ENCODE measurements around the gene DGKG.

Gene DGKG

GRCh38 chr3:186236357-186237020, 125.5 kb downstream of the DGKG start:
- DNase-seq (ENCODE audit: low read depth in 1 of 2, low spot score in 1 of 2) = no peak
- TF ChIP-seq JUND (IDR thresholded peaks at IDR 0.05; ENCODE audit: low read depth) = no peak
- in situ Hi-C loops (cut with HindIII; ENCODE audit: low pct_unique_long_range_greater_than_20kb, low sequenced_read_pairs) = no loop called here

GRCh38 chr3:186235554-186235953, 126.5 kb downstream of the DGKG start:
- in situ Hi-C loops (cut with HindIII; ENCODE audit: low pct_unique_long_range_greater_than_20kb, low sequenced_read_pairs) = no loop called here
- no peak for DNase-seq (ENCODE audit: low read depth in 1 of 2, low spot score in 1 of 2)
- TF ChIP-seq JUND (IDR thresholded peaks at IDR 0.05; ENCODE audit: low read depth) = no peak

GRCh38 chr3:186234152-186234551, 127.9 kb downstream of the DGKG start:
- in situ Hi-C loops (cut with HindIII; ENCODE audit: low pct_unique_long_range_greater_than_20kb, low sequenced_read_pairs) = no loop called here
- no peak for TF ChIP-seq JUND (IDR thresholded peaks at IDR 0.05; ENCODE audit: low read depth)
- DNase-seq (ENCODE audit: low read depth in 1 of 2, low spot score in 1 of 2) = no peak

- no peak for TF ChIP-seq JUND (IDR thresholded peaks at IDR 0.05; ENCODE audit: low read depth)
- in situ Hi-C loops (cut with HindIII; ENCODE audit: low pct_unique_long_range_greater_than_20kb, low sequenced_read_pairs) = no loop called here
These were observed 135.6 kb downstream of the DGKG start for GRCh38 chr3:186226482-186226881.

GRCh38 chr3:186225603-186226002, 136.4 kb downstream of the DGKG start:
- in situ Hi-C loops (cut with HindIII; ENCODE audit: low pct_unique_long_range_greater_than_20kb, low sequenced_read_pairs) = no loop called here
- no peak for TF ChIP-seq JUND (IDR thresholded peaks at IDR 0.05; ENCODE audit: low read depth)
- DNase-seq (ENCODE audit: low read depth in 1 of 2, low spot score in 1 of 2) = no peak

More at GRCh38 chr3:186226482-186226881, 135.6 kb downstream of the DGKG start:
- no peak for DNase-seq (ENCODE audit: low read depth in 1 of 2, low spot score in 1 of 2)

- no peak for DNase-seq (ENCODE audit: low read depth in 1 of 2, low spot score in 1 of 2)
- TF ChIP-seq JUND (IDR thresholded peaks at IDR 0.05; ENCODE audit: low read depth) = no peak
- in situ Hi-C loops (cut with HindIII; ENCODE audit: low pct_unique_long_range_greater_than_20kb, low sequenced_read_pairs) = no loop called here
These were observed 137.9 kb downstream of the DGKG start for GRCh38 chr3:186224041-186224610.

- in situ Hi-C loops (cut with HindIII; ENCODE audit: low pct_unique_long_range_greater_than_20kb, low sequenced_read_pairs) = no loop called here
- no peak for DNase-seq (ENCODE audit: low read depth in 1 of 2, low spot score in 1 of 2)
- no peak for TF ChIP-seq JUND (IDR thresholded peaks at IDR 0.05; ENCODE audit: low read depth)
These were observed 138.6 kb downstream of the DGKG start for GRCh38 chr3:186223476-186223875.

- TF ChIP-seq JUND (IDR thresholded peaks at IDR 0.05; ENCODE audit: low read depth) = no peak
- DNase-seq (ENCODE audit: low read depth in 1 of 2, low spot score in 1 of 2) = no peak
- in situ Hi-C loops (cut with HindIII; ENCODE audit: low pct_unique_long_range_greater_than_20kb, low sequenced_read_pairs) = no loop called here
These were observed 140.2 kb downstream of the DGKG start for GRCh38 chr3:186221760-186222378.

- TF ChIP-seq JUND (IDR thresholded peaks at IDR 0.05; ENCODE audit: low read depth) = no peak
- DNase-seq (ENCODE audit: low read depth in 1 of 2, low spot score in 1 of 2) = peak in 1 of 2 experiments; percentile 56
- in situ Hi-C loops (cut with HindIII; ENCODE audit: low pct_unique_long_range_greater_than_20kb, low sequenced_read_pairs) = no loop called here
These were observed 141.0 kb downstream of the DGKG start for GRCh38 chr3:186220911-186221645.

GRCh38 chr3:186220365-186220764, 141.7 kb downstream of the DGKG start:
- no peak for TF ChIP-seq JUND (IDR thresholded peaks at IDR 0.05; ENCODE audit: low read depth)
- in situ Hi-C loops (cut with HindIII; ENCODE audit: low pct_unique_long_range_greater_than_20kb, low sequenced_read_pairs) = no loop called here
- DNase-seq (ENCODE audit: low read depth in 1 of 2, low spot score in 1 of 2) = peak in 1 of 2 experiments; percentile 54

- no peak for DNase-seq (ENCODE audit: low read depth in 1 of 2, low spot score in 1 of 2)
- TF ChIP-seq JUND (IDR thresholded peaks at IDR 0.05; ENCODE audit: low read depth) = no peak
- in situ Hi-C loops (cut with HindIII; ENCODE audit: low pct_unique_long_range_greater_than_20kb, low sequenced_read_pairs) = no loop called here
These were observed 142.8 kb downstream of the DGKG start for GRCh38 chr3:186219211-186219638.

GRCh38 chr3:186218421-186218820, 143.6 kb downstream of the DGKG start:
- in situ Hi-C loops (cut with HindIII; ENCODE audit: low pct_unique_long_range_greater_than_20kb, low sequenced_read_pairs) = no loop called here
- no peak for DNase-seq (ENCODE audit: low read depth in 1 of 2, low spot score in 1 of 2)
- TF ChIP-seq JUND (IDR thresholded peaks at IDR 0.05; ENCODE audit: low read depth) = no peak

- no peak for DNase-seq (ENCODE audit: low read depth in 1 of 2, low spot score in 1 of 2)
- in situ Hi-C loops (cut with HindIII; ENCODE audit: low pct_unique_long_range_greater_than_20kb, low sequenced_read_pairs) = no loop called here
- no peak for TF ChIP-seq JUND (IDR thresholded peaks at IDR 0.05; ENCODE audit: low read depth)
These were observed 144.2 kb downstream of the DGKG start for GRCh38 chr3:186217820-186218164.

Data from T47D (cell line).